ENCODE data around the gene ATP11A.
A peak's percentile ranks its signal among the peaks of the same experiment; 100 is the strongest.

Gene ATP11A

GRCh38 chr13:112917737-112918136 lies 227.9 kb downstream of the ATP11A start:
- DNase-seq, result no peak

GRCh38 chr13:112918266-112918665 lies 228.4 kb downstream of the ATP11A start:
- DNase-seq, result peak; percentile 19 to 72

- DNase-seq, result no peak
Measured at GRCh38 chr13:112918746-112919145, 228.9 kb downstream of the ATP11A start.

GRCh38 chr13:112923962-112924361 lies 234.1 kb downstream of the ATP11A start:
- no peak for DNase-seq

GRCh38 chr13:112924365-112924764 lies 234.5 kb downstream of the ATP11A start:
- DNase-seq, result no peak

- DNase-seq, result no peak
Measured at GRCh38 chr13:112926003-112926402, 236.2 kb downstream of the ATP11A start.

GRCh38 chr13:112926993-112927392 lies 237.2 kb downstream of the ATP11A start:
- DNase-seq, result no peak

GRCh38 chr13:112928020-112928971 lies 238.5 kb downstream of the ATP11A start:
- no peak for DNase-seq

GRCh38 chr13:112928972-112929782 lies 239.3 kb downstream of the ATP11A start:
- no peak for DNase-seq

GRCh38 chr13:112929783-112930055 lies 239.9 kb downstream of the ATP11A start:
- DNase-seq, result no peak

- no peak for DNase-seq
Measured at GRCh38 chr13:112930192-112930591, 240.4 kb downstream of the ATP11A start.

GRCh38 chr13:112931028-112931934 lies 241.4 kb downstream of the ATP11A start:
- no peak for DNase-seq

- DNase-seq, result no peak
Measured at GRCh38 chr13:112932971-112933370, 243.1 kb downstream of the ATP11A start.

- no peak for DNase-seq
Measured at GRCh38 chr13:112933649-112934048, 243.8 kb downstream of the ATP11A start.

GRCh38 chr13:112934078-112934477 lies 244.2 kb downstream of the ATP11A start:
- no peak for DNase-seq

All from inflammatory macrophage treated with lipopolysaccharide for 1 hour (primary cell).